AG09319 (cell line): ENCODE measurements around the gene MYO7A.

Experiments used
- DNase-seq: peaks from one replicate; pipeline ENCODE4 v3.0.0-alpha.2; 2010; ENCODE audit warnings: low read depth; ENCODE audit errors: extremely low read depth
- CTCF ChIP-seq: IDR thresholded peaks from 2 replicates; pipeline ENCODE4 v1.5.1; 2011; ENCODE audit warnings: low read depth, mild to moderate bottlenecking, inconsistent platforms, low read length, moderate library complexity

The MYO7A gene

GRCh38 chr11:77130763-77131513 is 2.9 kb downstream of the MYO7A start:
- peak; percentile 22 for DNase-seq
- no peak for TF ChIP-seq CTCF

GRCh38 chr11:77131560-77131959 is 3.5 kb downstream of the MYO7A start:
- no peak for DNase-seq
- TF ChIP-seq CTCF: no peak

- TF ChIP-seq CTCF: no peak
- DNase-seq: no peak
Observed at GRCh38 chr11:77135069-77135468, 7.0 kb downstream of the MYO7A start.

GRCh38 chr11:77136074-77136473 is 8.0 kb downstream of the MYO7A start:
- TF ChIP-seq CTCF: no peak
- DNase-seq: no peak

- TF ChIP-seq CTCF: no peak
- DNase-seq: no peak
Observed at GRCh38 chr11:77136784-77137420, 8.9 kb downstream of the MYO7A start.

GRCh38 chr11:77137421-77137820 is 9.4 kb downstream of the MYO7A start:
- TF ChIP-seq CTCF: no peak
- DNase-seq: no peak

GRCh38 chr11:77138106-77138649 is 10.1 kb downstream of the MYO7A start:
- DNase-seq: no peak
- no peak for TF ChIP-seq CTCF
